Hair follicle dermal papilla cell (primary cell): ENCODE measurements around the gene SLC34A2. TPM values are rescaled to one million over a fixed set of nuclear protein-coding genes. Genes with fewer than 3 reads are reported as not detected.

ENCODE experiments used
- small RNA-seq: library from RNA; depleted of rRNA; stranded (forward); fragments of <200 nt; gene quantifications from one replicate; pipeline ENCODE3, GENCODE V24; 2012
- total RNA-seq: library from RNA; depleted of rRNA; stranded (reverse); fragments of >200 nt; gene quantifications from 2 replicates; pipeline ENCODE4 v1.2.3, GENCODE V29; 2012

SLC34A2 gene, protein sequence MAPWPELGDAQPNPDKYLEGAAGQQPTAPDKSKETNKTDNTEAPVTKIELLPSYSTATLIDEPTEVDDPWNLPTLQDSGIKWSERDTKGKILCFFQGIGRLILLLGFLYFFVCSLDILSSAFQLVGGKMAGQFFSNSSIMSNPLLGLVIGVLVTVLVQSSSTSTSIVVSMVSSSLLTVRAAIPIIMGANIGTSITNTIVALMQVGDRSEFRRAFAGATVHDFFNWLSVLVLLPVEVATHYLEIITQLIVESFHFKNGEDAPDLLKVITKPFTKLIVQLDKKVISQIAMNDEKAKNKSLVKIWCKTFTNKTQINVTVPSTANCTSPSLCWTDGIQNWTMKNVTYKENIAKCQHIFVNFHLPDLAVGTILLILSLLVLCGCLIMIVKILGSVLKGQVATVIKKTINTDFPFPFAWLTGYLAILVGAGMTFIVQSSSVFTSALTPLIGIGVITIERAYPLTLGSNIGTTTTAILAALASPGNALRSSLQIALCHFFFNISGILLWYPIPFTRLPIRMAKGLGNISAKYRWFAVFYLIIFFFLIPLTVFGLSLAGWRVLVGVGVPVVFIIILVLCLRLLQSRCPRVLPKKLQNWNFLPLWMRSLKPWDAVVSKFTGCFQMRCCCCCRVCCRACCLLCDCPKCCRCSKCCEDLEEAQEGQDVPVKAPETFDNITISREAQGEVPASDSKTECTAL
- total RNA-seq, result 0.85 TPM in 1 of 2 replicates, not detected in the other

DNA sequence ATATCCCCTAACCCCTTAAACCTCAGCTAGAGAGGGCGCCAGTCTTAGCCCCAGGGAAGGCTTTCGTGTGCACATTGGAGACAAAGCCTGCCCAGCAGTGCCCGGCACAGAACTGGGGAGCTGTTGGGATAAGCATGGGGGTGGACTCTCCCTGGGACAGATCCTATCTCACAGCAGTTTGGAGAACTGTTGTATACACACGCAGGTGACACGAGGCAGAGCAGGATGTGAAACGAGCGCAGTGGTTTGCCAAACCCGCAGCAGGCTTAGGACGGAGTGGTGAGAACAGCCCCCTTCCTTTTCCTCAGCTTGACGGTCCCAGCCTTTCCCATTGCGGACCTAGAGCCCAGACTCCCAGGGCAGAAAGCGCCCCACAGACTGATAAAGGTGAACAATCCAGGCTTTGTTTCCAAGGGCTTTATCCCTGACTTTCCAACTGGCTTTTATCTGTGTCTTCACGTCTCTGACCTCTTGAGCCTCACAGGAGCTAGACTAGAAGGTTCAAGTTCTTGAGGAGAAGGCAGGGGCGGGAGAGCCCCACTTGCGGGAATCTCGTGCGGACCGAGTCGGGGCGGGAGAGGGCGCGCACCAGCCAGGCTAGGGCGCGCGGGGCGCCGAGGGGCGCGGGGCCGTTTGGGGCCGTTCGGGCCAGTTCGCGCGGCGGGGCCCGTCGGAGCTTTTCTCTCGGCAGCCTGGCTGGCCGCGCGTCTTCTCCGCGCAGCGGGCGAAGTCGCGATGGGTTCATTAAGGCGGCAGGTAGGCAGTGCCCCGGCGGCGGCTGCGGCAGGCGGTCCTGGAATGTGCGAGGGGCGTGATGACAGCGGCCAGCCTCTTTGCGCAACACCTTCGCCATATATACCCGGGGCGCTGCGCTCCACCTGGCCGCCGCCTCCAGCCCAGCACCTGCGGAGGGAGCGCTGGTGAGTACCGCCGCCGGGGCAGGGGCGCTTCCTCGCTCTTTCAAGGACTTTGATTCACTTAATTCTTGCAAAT, at the start of gene SLC34A2:
Gene SLC34A2 (plus strand): TSS at position 881 of the 993 bp plus-strand sequence. CDS start 6,650 bp downstream, outside the sequence.

Small RNA genes lying within 50 kb of the gene (small RNA-seq; reads per million reads assigned to genes)
- gene AC092436.3, result not detected
- not detected for gene MTND4LP22
- gene RPS29P11, result not detected

Other genes with a start within 250 kb of the SLC34A2 start
- gene SEL1L3, start 207.1 kb downstream of the SLC34A2 start, total RNA-seq, result 4.1 and 5.5 TPM in 2 replicates